GM18507 (cell line): ENCODE measurements around the gene HNRNPLL.

Experiments used
- DNase-seq: peaks from one replicate; pipeline ENCODE4 v3.0.0; 2011; ENCODE audit warnings: low read depth; ENCODE audit not compliant: insufficient read length; ENCODE audit errors: extremely low spot score
- FAIRE-seq: peaks from 2 replicates; lab custom pipeline; 2011; peaks lifted over from hg19 to GRCh38; lab: Jason Lieb, UNC

Gene HNRNPLL

DNA sequence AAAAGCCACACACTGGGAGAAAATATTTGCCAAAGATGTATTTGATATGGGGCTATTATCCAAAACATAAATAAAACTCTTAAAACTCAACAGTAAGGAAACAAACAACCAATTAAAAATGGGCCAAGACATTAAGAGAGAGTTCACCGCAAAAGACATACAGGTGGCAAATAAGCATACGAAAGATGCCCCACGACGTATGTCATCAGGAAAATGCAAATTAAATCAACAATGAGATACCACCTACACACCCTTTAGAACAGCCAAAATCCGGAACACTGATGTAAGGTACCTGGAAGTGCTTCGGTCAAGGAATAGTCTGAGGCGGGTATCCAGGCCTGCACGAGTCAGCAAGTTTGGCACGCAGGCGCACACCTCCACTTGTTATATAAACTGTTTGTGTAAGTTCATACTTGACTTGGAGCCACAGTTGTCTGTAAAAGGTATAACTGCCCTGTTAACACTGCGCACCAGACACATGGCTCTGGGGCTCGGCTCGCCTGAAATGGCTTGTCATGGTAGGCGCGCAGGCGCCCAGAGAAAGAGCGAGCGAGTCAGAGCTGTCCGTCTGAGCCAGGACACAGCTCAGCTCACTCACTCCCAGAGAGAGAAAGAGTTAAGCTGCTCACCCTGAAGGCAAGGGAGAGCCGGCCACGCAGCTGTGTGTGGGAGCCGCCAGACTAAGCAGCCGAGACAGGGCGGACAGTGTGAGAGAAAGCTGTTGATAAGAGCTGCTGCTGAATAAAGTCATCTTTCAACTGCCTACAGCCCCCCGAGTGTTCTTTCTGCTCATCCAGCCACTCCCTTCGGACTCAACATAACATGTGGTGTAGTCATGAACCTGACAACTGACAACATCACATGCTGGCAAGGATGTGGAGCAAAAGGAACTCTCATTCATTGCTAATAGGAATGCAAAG, 87.3 kb downstream of the HNRNPLL start:
- no peak for DNase-seq
- FAIRE-seq = no peak

DNA sequence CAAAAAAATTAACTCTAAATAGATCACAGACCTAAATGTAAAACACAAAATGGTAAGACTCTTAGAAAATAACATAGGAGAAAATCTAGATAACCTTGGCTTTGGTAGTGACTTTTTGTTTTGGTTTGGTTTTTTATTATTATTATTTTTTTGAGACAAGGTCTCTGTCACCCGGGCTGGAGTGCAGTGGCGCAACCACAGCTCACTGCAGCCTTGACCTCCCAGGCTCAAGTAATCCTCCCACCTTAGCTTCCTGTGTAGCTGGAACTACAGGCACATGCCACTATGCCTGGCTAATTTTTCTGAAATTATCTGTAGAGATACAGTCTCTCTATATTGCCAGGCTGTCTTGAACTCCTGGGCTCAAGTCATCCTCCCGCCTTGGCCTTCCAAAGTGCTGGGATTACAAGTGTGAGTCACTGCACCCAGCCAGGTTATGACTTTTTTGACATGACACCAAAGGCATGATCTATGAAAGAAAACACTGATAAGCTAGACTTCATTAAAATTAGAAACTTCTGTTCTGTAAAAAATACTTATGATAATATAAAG, 88.0 kb downstream of the HNRNPLL start:
- DNase-seq (no peak), FAIRE-seq (no peak)

DNA sequence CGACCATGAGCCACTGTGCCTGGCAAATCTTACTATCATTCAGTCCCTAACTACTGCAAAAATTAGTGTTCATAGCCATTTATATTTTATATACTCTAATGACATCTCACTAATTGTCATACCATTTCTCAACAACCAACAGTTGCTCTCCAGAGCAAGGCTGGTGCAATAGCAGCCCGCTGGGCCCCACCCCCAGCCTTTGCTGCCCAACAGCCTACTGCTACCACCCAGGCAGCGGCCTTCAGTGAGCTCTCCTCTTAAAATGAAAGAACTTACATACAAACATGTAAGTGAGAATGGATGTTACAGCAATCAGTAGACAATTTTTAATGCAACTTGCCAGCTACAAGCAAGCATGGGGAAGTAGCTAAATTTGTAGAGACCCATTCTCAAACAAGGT, 90.5 kb downstream of the HNRNPLL start:
- FAIRE-seq (no peak), DNase-seq (no peak)
